ENCODE data around the gene PLEK2.

Gene PLEK2

DNA sequence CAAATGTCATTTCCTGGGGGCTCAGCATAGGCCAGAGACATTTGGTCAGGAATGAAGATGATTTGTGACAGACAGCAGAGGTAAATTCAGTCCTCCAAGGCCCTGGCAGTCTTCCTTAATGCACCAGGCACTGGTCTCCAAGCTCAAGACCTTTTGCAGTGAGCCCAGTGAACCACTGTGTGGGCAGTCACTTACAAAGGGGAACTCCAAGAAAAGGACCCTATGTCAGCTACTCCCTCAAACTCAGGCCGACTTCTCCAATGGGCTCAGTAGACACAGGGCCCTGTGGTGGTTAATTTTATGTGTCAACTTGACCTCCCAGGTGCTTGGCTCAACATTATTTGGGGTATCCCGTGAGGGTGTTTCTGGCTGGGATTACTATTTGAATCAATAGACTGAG is 29.3 kb upstream of the PLEK2 start:
- TF ChIP-seq, protein P1, sequence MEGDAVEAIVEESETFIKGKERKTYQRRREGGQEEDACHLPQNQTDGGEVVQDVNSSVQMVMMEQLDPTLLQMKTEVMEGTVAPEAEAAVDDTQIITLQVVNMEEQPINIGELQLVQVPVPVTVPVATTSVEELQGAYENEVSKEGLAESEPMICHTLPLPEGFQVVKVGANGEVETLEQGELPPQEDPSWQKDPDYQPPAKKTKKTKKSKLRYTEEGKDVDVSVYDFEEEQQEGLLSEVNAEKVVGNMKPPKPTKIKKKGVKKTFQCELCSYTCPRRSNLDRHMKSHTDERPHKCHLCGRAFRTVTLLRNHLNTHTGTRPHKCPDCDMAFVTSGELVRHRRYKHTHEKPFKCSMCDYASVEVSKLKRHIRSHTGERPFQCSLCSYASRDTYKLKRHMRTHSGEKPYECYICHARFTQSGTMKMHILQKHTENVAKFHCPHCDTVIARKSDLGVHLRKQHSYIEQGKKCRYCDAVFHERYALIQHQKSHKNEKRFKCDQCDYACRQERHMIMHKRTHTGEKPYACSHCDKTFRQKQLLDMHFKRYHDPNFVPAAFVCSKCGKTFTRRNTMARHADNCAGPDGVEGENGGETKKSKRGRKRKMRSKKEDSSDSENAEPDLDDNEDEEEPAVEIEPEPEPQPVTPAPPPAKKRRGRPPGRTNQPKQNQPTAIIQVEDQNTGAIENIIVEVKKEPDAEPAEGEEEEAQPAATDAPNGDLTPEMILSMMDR (IDR thresholded peaks at IDR 0.05; ENCODE audit: low read depth, low read length), result no peak
- H3K4me3 ChIP-seq (replicated peaks in 1 of 2; ENCODE audit: low read depth in 2 of 2, low read length in 2 of 2), result no peak overlapping the region
- no peak for DNase-seq (ENCODE audit: low read depth in 2 of 2)

DNA sequence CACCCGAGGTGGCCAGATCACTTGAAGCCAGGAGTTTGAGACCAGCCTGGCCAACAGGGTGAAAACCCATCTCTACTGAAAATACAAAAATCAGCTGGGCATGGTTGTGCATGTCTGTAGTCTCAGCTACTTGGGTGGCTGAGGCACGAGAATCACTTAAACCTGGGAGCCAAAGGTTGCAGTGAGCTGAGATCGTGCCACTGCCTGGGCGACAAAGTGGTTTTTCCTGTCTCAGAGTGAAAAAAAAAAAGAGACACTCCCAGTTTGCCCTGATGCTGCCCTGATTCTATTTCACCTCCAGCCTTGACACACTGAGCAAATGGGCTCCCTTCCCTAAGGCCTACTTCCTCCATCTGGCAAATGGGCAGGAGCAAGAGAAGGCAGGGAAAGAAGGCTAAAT is 28.5 kb upstream of the PLEK2 start:
- no peak for DNase-seq (ENCODE audit: low read depth in 2 of 2)
- TF ChIP-seq, protein P1 (IDR thresholded peaks at IDR 0.05; ENCODE audit: low read depth, low read length), result no peak
- H3K4me3 ChIP-seq (replicated peaks in 1 of 2; ENCODE audit: low read depth in 2 of 2, low read length in 2 of 2), result no peak overlapping the region

DNA sequence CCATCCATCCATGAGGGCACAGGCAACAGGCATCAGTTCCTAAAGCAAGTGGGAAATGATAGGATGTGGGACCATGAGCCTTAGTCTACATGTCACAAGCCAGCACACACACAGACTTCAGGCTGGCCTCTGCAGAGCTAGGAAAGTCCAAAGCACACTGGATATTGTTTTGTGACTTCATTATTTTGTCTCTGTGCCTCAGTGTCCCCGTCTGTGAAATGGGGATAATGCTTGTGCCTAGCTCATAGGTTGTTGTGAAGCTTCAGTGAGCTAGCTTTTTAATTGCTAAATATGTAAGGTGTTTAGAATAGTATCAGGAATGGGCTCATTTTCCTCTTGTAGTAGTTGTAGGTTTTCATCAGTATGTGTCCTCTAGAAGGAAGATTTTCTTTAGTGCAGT is 27.0 kb upstream of the PLEK2 start:
- no peak for DNase-seq (ENCODE audit: low read depth in 2 of 2)
- H3K4me3 ChIP-seq (replicated peaks in 1 of 2; ENCODE audit: low read depth in 2 of 2, low read length in 2 of 2), result no peak overlapping the region
- TF ChIP-seq, protein P1 (IDR thresholded peaks at IDR 0.05; ENCODE audit: low read depth, low read length), result no peak

DNA sequence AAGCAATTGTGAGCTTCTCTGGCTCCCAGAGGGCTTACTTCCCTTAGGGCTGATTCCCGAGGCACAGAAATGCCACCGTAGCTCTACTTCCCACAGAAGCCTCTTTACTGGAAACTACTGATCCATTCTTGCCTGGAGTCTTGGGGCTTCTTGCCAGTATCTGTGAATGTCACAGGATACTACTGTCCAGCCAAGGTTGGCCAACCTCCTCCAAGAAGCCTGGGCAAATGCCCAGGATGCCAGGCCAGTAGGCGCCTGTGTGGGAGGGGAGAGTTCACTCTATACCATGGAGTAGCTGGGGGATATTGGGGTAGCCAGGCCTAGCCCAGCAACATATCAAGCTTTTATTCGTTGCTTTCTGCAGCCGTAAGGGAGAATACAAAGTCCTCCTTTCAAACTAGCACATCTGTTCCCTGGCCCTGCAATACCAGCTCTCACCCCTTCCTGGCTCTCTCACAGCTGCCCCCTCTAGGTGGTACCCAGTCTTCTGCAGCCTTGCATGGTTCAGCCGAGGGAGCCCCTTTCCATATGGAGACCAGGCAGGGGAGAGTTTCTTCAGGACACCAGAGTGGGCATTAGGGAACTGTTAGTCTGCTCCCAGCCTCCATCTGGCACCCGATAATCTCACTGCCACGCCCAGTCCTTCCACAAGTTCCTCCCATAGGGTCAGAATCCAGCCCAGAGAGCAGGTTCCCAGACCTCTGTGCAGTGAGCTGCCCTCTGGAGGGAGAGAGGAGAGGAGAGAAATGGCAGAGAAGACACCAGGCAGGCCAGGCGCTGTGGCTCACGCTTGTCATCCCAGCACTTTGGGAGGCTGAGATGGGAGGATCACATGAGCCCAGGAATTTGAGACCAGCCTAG is 24.3 kb upstream of the PLEK2 start:
- no peak for DNase-seq (ENCODE audit: low read depth in 2 of 2)
- TF ChIP-seq, protein P1 (IDR thresholded peaks at IDR 0.05; ENCODE audit: low read depth, low read length), result no peak
- no peak overlapping the region for H3K4me3 ChIP-seq (replicated peaks in 1 of 2; ENCODE audit: low read depth in 2 of 2, low read length in 2 of 2)

DNA sequence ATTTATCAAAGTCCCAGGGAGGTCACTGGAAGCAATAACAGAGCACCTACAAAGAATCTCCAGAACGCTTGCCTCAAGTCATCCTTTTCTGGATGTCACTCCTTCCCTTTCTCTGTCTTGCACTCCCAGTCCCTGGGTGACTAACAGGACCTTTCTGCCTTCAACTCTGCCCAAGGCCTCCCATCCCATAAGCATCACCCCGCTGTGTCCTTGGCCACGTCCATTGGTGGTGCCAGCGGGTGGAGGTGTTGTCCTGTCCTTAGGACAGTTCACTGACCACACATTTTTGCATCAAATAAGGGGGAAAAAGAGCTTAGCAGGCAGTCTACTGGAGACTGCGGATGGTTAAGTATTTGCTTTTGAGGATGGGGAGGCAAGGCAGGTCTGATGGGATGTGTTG is 23.6 kb upstream of the PLEK2 start:
- TF ChIP-seq, protein P1 (IDR thresholded peaks at IDR 0.05; ENCODE audit: low read depth, low read length), result no peak
- no peak overlapping the region for H3K4me3 ChIP-seq (replicated peaks in 1 of 2; ENCODE audit: low read depth in 2 of 2, low read length in 2 of 2)
- no peak for DNase-seq (ENCODE audit: low read depth in 2 of 2)

DNA sequence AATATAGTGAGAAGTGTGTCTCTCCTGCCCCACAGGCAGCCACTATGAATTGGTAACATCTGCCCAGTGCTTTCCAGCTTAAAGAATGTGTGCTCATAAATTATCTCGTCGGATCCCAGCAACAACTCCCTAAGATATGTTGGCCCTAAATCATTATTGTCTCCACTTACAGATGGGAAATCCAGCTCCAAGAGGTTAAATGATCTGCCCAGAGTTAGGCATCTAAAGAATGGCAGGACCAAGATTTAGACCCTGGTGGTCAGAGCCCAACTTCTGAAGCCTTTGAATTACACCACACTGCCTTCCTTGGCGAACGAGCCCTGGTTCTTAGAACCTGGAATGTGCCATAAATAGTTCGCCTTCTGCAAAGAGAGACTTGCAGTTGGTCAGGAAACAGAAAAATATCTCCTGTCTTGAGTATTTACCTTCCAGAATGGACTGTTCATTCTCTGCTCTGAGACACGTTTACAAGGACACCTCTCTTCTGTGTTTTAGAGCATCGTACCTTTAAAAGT is 20.1 kb upstream of the PLEK2 start:
- TF ChIP-seq, protein P1 (IDR thresholded peaks at IDR 0.05; ENCODE audit: low read depth, low read length), result no peak
- H3K4me3 ChIP-seq (replicated peaks in 1 of 2; ENCODE audit: low read depth in 2 of 2, low read length in 2 of 2), result no peak overlapping the region
- DNase-seq (ENCODE audit: low read depth in 2 of 2), result no peak

All from cardiac fibroblast (primary cell).